GM23338 (cell line): ENCODE results near the gene SF3A1. TPM values are rescaled to one million over a fixed set of nuclear protein-coding genes. Genes with fewer than 3 reads are reported as not detected.

ENCODE experiments used
- ATAC-seq: fragments of 200-7000 bp; cut with Tn5 transposase; 3 replicates; pipeline ENCODE4 v1.9.1; 2020
- DNase-seq: peaks from one replicate; pipeline ENCODE4 v3.0.0-alpha.2; 2015; ENCODE audit warnings: low spot score
- H2AFZ ChIP-seq: fragments of 200-600 bp; sonication (generic); 2 replicates; pipeline ENCODE4 v1.8.0; 2016; ENCODE audit warnings: antibody characterized with exemption, mild to moderate bottlenecking, moderate library complexity
- H3F3A ChIP-seq: fragments of 200-600 bp; sonication (generic); replicated peaks from 2 replicates; pipeline ENCODE4 v1.8.0; 2017; ENCODE audit warnings: antibody characterized with exemption, mixed run types, low read depth
- H3K27ac ChIP-seq: fragments of 200-600 bp; sonication (generic); 2 replicates; pipeline ENCODE4 v1.6.1; 2016; ENCODE audit warnings: low read depth
- H3K27me3 ChIP-seq: fragments of 200-600 bp; sonication (generic); 2 replicates; pipeline ENCODE4 v1.8.0; 2016; ENCODE audit warnings: mild to moderate bottlenecking, mixed run types, moderate library complexity; ENCODE audit not compliant: insufficient read depth
- H3K36me3 ChIP-seq: fragments of 200-600 bp; sonication (generic); 2 replicates; pipeline ENCODE4 v1.8.0; 2016; ENCODE audit warnings: mild to moderate bottlenecking; ENCODE audit not compliant: insufficient read depth
- H3K4me1 ChIP-seq: fragments of 200-600 bp; sonication (generic); 2 replicates; pipeline ENCODE4 v1.8.0; 2016; ENCODE audit warnings: mild to moderate bottlenecking, moderate library complexity; ENCODE audit not compliant: insufficient read depth
- H3K4me2 ChIP-seq: fragments of 200-600 bp; sonication (generic); 2 replicates; pipeline ENCODE4 v1.7.1; 2017; ENCODE audit warnings: mixed run types
- H3K4me3 ChIP-seq: fragments of 200-600 bp; sonication (generic); 2 replicates; pipeline ENCODE4 v1.6.1; 2016; ENCODE audit warnings: mixed run types
- H3K79me2 ChIP-seq: fragments of 200-600 bp; sonication (generic); replicated peaks from 2 replicates; pipeline ENCODE4 v1.8.0; 2017; ENCODE audit warnings: mild to moderate bottlenecking; ENCODE audit not compliant: insufficient read depth
- H3K9me2 ChIP-seq: fragments of 200-600 bp; sonication (generic); 2 replicates; pipeline ENCODE4 v1.8.0; 2017; ENCODE audit not compliant: insufficient read depth
- H4K20me1 ChIP-seq: fragments of 200-600 bp; sonication (generic); replicated peaks from 2 replicates; pipeline ENCODE4 v1.8.0; 2017; ENCODE audit warnings: mild to moderate bottlenecking; ENCODE audit not compliant: insufficient read depth
- H3K27ac Mint-ChIP-seq: 2 replicates; pipeline ENCODE4 v1.8.0; 2020; ENCODE audit warnings: inconsistent platforms, mild to moderate bottlenecking, moderate library complexity, mixed read lengths
- H3K27me3 Mint-ChIP-seq: 3 replicates; pipeline ENCODE4 v1.8.0; 2022; ENCODE audit warnings: low read depth, mild to moderate bottlenecking, moderate library complexity, mixed read lengths, inconsistent platforms; ENCODE audit not compliant: insufficient read depth, poor library complexity
- H3K36me3 Mint-ChIP-seq: 3 replicates; pipeline ENCODE4 v1.8.0; 2021; ENCODE audit warnings: low read depth, mild to moderate bottlenecking, inconsistent platforms, moderate library complexity, mixed read lengths
- H3K4me1 Mint-ChIP-seq: 3 replicates; pipeline ENCODE4 v1.8.0; 2020; ENCODE audit warnings: mild to moderate bottlenecking, inconsistent platforms, mixed read lengths
- H3K4me3 Mint-ChIP-seq: 3 replicates; pipeline ENCODE4 v1.8.0; 2021; ENCODE audit warnings: moderate library complexity, mild to moderate bottlenecking, inconsistent platforms, mixed read lengths
- H3K9me3 Mint-ChIP-seq: 3 replicates; pipeline ENCODE4 v1.8.0; 2020; ENCODE audit warnings: moderate library complexity, mild to moderate bottlenecking, inconsistent platforms, mixed read lengths
- EZH2phosphoT487 ChIP-seq: fragments of 200-600 bp; sonication (generic); IDR thresholded peaks from one replicate; pipeline ENCODE4 v1.8.1; 2018; ENCODE audit warnings: antibody characterized with exemption; ENCODE audit not compliant: unreplicated experiment
- JUNB ChIP-seq: IDR thresholded peaks from one replicate; pipeline ENCODE4 v1.6.1; 2016; ENCODE audit warnings: antibody characterized with exemption; ENCODE audit not compliant: unreplicated experiment
- POLR2AphosphoS5 ChIP-seq: IDR thresholded peaks from 2 replicates; pipeline ENCODE4 v1.6.1; 2016; ENCODE audit warnings: antibody characterized with exemption, low read depth
- STAT1 ChIP-seq: IDR thresholded peaks from one replicate; pipeline ENCODE4 v1.6.1; 2016; ENCODE audit warnings: antibody characterized with exemption; ENCODE audit not compliant: unreplicated experiment
- polyA plus RNA-seq: library from polyadenylated mRNA; unstranded; fragments of >200 nt; fragmentation: Nextera tagmentation; extraction: Ambion mirVana; gene quantifications from 2 replicates; pipeline ENCODE4 v1.2.1, GENCODE V29; 2016
- total RNA-seq: library from RNA; depleted of rRNA; stranded (reverse); fragments of >200 nt; shearing (Covaris generic); gene quantifications from 2 replicates; pipeline ENCODE4 v1.2.3, GENCODE V29; 2014
- TF ChIP-seq, protein P1 (sequence below): fragments of 250-450 bp; sonication (Bioruptor Pico); IDR thresholded peaks from 2 replicates; pipeline ENCODE4 v1.5.0; 2020; ENCODE audit warnings: mild to moderate bottlenecking, moderate library complexity
- TF ChIP-seq, protein P2 (sequence below): IDR thresholded peaks from 2 replicates; pipeline ENCODE4 v1.6.1; 2016; ENCODE audit warnings: antibody characterized with exemption

The SF3A1 gene
- total and polyA plus RNA-seq, 2 experiments from 2014 or later: 107 to 108 TPM

DNA sequence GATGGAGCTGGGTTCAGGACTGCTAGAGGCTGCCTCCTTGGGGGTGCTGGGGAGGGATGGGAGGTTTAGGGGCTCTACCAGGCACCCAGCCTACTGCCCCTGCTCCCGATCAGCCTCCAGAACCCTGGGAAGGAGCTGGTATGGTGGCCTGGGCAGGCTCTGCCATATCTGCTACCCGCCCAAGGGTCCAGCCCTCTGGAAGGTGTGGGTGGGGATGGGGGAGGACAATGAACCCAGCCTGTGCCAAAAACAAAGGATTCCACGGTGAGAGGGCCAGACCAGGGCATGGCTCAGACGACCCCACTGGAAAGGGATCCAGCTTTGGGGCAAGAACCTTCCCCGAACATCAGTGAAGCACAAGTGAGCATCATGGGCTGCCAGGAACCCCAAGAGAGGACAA, 70.4 kb downstream of the SF3A1 start (continued):
- TF ChIP-seq, protein P1, sequence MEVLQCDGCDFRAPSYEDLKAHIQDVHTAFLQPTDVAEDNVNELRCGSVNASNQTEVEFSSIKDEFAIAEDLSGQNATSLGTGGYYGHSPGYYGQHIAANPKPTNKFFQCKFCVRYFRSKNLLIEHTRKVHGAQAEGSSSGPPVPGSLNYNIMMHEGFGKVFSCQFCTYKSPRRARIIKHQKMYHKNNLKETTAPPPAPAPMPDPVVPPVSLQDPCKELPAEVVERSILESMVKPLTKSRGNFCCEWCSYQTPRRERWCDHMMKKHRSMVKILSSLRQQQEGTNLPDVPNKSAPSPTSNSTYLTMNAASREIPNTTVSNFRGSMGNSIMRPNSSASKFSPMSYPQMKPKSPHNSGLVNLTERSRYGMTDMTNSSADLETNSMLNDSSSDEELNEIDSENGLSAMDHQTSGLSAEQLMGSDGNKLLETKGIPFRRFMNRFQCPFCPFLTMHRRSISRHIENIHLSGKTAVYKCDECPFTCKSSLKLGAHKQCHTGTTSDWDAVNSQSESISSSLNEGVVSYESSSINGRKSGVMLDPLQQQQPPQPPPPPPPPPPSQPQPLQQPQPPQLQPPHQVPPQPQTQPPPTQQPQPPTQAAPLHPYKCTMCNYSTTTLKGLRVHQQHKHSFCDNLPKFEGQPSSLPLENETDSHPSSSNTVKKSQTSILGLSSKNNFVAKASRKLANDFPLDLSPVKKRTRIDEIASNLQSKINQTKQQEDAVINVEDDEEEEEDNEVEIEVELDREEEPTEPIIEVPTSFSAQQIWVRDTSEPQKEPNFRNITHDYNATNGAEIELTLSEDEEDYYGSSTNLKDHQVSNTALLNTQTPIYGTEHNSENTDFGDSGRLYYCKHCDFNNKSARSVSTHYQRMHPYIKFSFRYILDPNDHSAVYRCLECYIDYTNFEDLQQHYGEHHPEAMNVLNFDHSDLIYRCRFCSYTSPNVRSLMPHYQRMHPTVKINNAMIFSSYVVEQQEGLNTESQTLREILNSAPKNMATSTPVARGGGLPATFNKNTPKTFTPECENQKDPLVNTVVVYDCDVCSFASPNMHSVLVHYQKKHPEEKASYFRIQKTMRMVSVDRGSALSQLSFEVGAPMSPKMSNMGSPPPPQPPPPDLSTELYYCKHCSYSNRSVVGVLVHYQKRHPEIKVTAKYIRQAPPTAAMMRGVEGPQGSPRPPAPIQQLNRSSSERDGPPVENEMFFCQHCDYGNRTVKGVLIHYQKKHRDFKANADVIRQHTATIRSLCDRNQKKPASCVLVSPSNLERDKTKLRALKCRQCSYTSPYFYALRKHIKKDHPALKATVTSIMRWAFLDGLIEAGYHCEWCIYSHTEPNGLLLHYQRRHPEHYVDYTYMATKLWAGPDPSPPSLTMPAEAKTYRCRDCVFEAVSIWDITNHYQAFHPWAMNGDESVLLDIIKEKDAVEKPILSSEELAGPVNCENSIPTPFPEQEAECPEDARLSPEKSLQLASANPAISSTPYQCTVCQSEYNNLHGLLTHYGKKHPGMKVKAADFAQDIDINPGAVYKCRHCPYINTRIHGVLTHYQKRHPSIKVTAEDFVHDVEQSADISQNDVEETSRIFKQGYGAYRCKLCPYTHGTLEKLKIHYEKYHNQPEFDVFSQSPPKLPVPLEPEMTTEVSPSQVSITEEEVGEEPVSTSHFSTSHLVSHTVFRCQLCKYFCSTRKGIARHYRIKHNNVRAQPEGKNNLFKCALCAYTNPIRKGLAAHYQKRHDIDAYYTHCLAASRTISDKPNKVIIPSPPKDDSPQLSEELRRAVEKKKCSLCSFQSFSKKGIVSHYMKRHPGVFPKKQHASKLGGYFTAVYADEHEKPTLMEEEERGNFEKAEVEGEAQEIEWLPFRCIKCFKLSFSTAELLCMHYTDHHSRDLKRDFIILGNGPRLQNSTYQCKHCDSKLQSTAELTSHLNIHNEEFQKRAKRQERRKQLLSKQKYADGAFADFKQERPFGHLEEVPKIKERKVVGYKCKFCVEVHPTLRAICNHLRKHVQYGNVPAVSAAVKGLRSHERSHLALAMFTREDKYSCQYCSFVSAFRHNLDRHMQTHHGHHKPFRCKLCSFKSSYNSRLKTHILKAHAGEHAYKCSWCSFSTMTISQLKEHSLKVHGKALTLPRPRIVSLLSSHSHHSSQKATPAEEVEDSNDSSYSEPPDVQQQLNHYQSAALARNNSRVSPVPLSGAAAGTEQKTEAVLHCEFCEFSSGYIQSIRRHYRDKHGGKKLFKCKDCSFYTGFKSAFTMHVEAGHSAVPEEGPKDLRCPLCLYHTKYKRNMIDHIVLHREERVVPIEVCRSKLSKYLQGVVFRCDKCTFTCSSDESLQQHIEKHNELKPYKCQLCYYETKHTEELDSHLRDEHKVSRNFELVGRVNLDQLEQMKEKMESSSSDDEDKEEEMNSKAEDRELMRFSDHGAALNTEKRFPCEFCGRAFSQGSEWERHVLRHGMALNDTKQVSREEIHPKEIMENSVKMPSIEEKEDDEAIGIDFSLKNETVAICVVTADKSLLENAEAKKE (CRISPR knock-in tag): no peak
- TF ChIP-seq, protein P2, sequence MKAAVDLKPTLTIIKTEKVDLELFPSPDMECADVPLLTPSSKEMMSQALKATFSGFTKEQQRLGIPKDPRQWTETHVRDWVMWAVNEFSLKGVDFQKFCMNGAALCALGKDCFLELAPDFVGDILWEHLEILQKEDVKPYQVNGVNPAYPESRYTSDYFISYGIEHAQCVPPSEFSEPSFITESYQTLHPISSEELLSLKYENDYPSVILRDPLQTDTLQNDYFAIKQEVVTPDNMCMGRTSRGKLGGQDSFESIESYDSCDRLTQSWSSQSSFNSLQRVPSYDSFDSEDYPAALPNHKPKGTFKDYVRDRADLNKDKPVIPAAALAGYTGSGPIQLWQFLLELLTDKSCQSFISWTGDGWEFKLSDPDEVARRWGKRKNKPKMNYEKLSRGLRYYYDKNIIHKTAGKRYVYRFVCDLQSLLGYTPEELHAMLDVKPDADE: no peak
- TF ChIP-seq EZH2phosphoT487: no peak
- TF ChIP-seq POLR2AphosphoS5: no peak
- no peak for TF ChIP-seq STAT1
- no peak for TF ChIP-seq JUNB

DNA sequence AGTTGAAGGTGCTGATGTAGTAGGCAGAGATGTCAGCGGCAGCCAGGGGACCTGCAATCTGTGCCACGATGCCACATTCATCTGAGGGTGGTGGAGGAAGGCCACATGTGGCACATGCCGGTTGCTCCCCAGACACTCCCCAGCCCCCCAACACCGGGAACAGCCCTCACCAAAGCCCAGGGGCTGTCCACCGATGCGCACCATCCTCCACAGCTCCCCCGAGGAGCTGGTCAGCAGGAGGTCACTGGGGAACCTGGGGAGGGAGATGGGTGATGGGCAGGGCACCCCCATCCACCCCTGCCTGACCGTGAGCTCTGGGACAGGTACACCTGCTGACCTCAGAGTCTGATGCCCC, 70.9 kb downstream of the SF3A1 start:
- DNase-seq (no peak), ATAC-seq (no peak)
- Histone ChIP-seq H2AFZ (no peak overlapping the region), H3K4me3 (no peak overlapping the region), H3K9me2 (no peaks in the 10 kb centered on the region), H3K27ac (no peak overlapping the region), H3K4me2 (no peak overlapping the region), H3K36me3 (no peaks in the 10 kb centered on the region), H3F3A (peaks cover 11% of the 10 kb centered on the region), H4K20me1 (no peaks in the 10 kb centered on the region; the same call in 1 of the 2 replicates), H3K4me1 (peaks cover 14% of the 10 kb centered on the region; the same call in 1 of the 2 replicates), H3K79me2 (no peaks in the 10 kb centered on the region), H3K27me3 (peaks cover 7% of the 10 kb centered on the region; the same call in 1 of the 2 replicates)
- H3K9me3 Mint-ChIP-seq: no peaks in the 10 kb centered on the region
- H3K36me3 Mint-ChIP-seq: no peaks in the 10 kb centered on the region
- TF ChIP-seq, protein P1 (CRISPR knock-in tag): no peak
- H3K4me3 Mint-ChIP-seq: no peak overlapping the region
- H3K4me1 Mint-ChIP-seq: peaks cover 14% of the 10 kb centered on the region; the same call in 2 of the 3 replicates
- H3K27me3 Mint-ChIP-seq: peaks cover 24% of the 10 kb centered on the region
- H3K27ac Mint-ChIP-seq: no peak overlapping the region
